Dermis microvascular lymphatic vessel endothelial cell (primary cell): ENCODE results near the gene OSBPL2. TPM values are rescaled to one million over a fixed set of nuclear protein-coding genes. Genes with fewer than 3 reads are reported as not detected.

ENCODE experiments used
- DNase-seq, 2 donors: peaks; one replicate each; pipeline versions ENCODE4 v3.0.0 to v3.0.0-alpha.2; 2010; ENCODE audit warnings: low read depth in 2 of 2
- total RNA-seq: library from RNA; depleted of rRNA; stranded (reverse); fragments of >200 nt; gene quantifications from 2 replicates; pipeline ENCODE4 v1.2.1, GENCODE V29; 2014

Gene OSBPL2
- total RNA-seq, 1 donor from 2014 or later: 22.1 TPM

DNA sequence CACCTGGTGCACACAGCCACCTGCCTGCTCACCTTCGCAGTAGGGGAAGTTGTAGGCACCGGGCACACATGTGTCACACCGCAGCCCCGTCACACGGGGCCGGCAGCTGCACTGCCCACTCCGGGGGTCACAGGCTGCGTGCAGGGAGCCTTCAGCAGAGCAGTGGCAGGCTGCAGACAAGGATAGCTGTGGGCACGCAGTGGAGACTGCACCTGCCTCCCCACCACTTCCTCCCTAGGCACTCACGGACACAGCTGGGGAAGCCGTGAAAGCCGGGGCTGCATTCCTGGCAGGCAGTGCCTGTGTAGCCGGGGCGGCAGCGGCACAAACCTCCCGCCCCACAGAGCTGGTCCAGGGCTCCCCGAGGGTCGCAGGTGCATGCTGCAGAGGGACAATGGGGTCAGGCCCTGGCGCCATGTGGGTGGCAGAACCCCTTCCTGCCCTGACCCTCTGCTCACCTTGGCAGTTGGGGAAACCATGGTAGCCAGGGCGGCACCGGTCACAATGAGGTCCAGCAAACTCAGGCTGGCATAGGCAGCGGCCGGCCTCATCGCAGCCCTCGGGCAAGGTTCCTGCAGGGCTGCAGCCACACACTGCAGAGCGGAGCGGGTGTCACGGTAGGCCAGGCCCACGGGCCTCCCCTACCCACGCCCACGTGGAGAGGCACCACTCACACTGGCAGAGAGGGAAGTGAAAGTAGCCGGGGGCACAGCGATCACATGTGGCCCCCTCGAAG lies 99.4 kb downstream of the OSBPL2 start:
- no peak for DNase-seq

- no peak for DNase-seq
Observed at GRCh38 chr20:62338294-62338620, 99.9 kb downstream of the OSBPL2 start.

DNA sequence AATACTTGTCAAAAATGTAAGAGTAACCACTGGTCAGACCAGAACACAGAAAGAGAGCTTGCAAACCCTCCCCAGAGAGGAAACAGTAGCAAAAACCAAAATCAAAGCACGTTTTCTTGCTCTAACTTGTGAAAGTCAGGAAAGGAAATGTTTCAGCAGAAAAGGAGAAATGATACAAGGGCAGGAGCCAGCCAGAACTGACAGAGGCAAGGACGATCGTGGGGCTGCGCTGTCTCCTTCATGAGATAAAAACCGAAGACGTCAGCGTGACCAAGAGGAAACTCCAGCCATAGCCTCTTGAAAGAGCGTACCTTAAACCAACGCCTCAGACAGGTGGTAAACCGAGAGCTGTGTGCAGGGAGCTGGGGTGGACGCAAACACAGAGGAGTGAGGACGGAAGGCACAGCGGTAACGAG lies 101.3 kb downstream of the OSBPL2 start:
- no peak for DNase-seq

DNA sequence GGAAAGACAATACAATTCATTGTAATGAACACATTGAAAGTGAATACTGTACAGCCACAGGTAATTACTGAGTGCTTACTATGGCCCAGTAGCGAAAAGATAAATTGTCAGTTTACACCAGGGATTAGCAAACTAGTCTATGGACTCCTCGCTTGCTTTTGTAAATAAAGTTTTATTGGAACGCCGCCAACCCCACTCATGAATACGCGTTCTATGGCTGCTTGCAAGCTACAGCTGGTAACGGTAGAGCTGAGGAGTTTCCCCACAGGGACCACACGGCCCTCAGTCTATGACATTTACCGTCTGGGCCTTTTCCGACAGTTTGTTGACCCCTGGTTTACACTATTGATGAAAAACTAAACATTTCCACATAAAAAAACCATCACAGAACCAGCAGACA lies 104.6 kb downstream of the OSBPL2 start:
- DNase-seq: no peak

DNA sequence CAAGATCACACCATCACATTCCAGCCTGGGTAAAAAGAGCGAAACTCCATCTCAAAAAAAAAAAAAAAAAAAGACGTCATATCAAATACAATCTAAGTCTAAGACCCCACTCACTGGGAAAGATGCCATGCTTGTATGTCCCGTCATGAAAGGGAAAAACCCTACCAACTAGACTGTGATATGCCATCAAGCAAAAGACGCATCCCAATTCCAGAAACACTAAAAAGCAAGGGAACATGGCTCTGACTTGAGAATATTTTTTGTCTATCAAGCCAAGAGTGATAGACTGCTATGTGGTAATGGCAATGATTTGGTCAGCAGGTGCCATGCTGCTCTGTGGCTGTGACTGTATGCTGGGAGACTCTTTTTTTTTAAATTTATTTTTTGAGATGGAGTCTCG lies 105.8 kb downstream of the OSBPL2 start:
- DNase-seq: no peak

DNA sequence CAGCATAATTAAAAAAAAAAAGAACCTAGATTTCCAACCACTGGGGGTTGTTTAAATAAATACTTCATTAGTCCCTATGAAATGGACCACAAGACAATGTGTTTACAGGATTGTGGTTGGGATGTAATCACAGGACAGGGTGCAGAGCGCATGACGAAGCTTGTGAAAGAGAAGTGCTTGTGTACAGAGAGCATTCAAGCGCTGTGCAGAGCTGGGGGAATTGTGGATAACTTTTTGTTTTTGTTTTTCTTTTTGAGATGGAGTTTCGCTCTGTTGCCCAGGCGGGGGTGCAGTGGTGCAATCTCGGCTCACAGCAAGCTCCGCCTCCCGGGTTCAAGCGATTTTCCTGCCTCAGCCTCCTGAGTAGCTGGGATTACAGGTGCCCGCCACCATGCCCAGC lies 106.5 kb downstream of the OSBPL2 start:
- no peak for DNase-seq

Other genes starting within 250 kb of the OSBPL2 start
- gene TAF4, start 172.6 kb upstream of the OSBPL2 start, total RNA-seq: 2.3 and 3.7 TPM in 2 replicates
- gene LSM14B, start 116.0 kb upstream of the OSBPL2 start, total RNA-seq: 23.2 and 31.7 TPM in 2 replicates
- gene PSMA7, start 95.1 kb upstream of the OSBPL2 start, total RNA-seq: 315 and 337 TPM in 2 replicates
- 6.4 and 11.3 TPM in 2 replicates for gene SS18L1, start 94.8 kb upstream of the OSBPL2 start, total RNA-seq
- 7.8 and 12.0 TPM in 2 replicates for gene MTG2, start 55.5 kb upstream of the OSBPL2 start, total RNA-seq
- not detected in 2 replicates for gene HRH3, start 18.2 kb upstream of the OSBPL2 start, total RNA-seq
- gene ADRM1, start 64.5 kb downstream of the OSBPL2 start, total RNA-seq: 94.1 and 105 TPM in 2 replicates
- gene LAMA5, start 128.8 kb downstream of the OSBPL2 start, total RNA-seq: 18.6 and 23.1 TPM in 2 replicates
- gene RPS21, start 148.6 kb downstream of the OSBPL2 start, total RNA-seq: 612 and 719 TPM in 2 replicates
- gene CABLES2, start 168.8 kb downstream of the OSBPL2 start, total RNA-seq: 0.77 and 1.5 TPM in 2 replicates
- gene RBBP8NL, start 189.0 kb downstream of the OSBPL2 start, total RNA-seq: not detected in 2 replicates
- not detected in 2 replicates for gene GATA5, start 237.5 kb downstream of the OSBPL2 start, total RNA-seq